Measurements from ENCODE around the gene DCBLD1. TPM values are rescaled to one million over a fixed set of nuclear protein-coding genes. Genes with fewer than 3 reads are reported as not detected.

DCBLD1 gene
- total and polyA plus RNA-seq, 2 donors (not counting 3 experiments of a cell fraction or from before 2014, with no cell fraction given) = 30.2 to 44.3 TPM

- H4K20me1 ChIP-seq (replicated peaks; ENCODE audit: control insufficient read depth, extremely low read depth, insufficient read depth, low read length) = no peaks in the 10 kb centered on the region
- POLR2A ChIA-PET = no interaction called here
- no peak overlapping the region for H3K27ac ChIP-seq (ENCODE audit: insufficient read depth, low read depth, low read length)
- peaks cover 8% of the 10 kb centered on the region for H3K4me1 ChIP-seq (ENCODE audit: control insufficient read depth, extremely low read depth, insufficient read depth, low read length)
- CTCF ChIA-PET = interaction anchor here (1.1 to 14.9 kb wide), 4 partner anchors 10 to 109 kb away, joined by 3 to 333 read pairs (median 10); no protein-coding TSS in a partner anchor
- H3K79me2 ChIP-seq (ENCODE audit: control insufficient read depth, insufficient read depth, low read length) = no peaks in the 10 kb centered on the region
- H3K9me1 ChIP-seq (replicated peaks; ENCODE audit: control insufficient read depth, extremely low read depth, insufficient read depth, low read length) = no peaks in the 10 kb centered on the region
- no peak overlapping the region for H3K9ac ChIP-seq (replicated peaks; ENCODE audit: extremely low read depth, insufficient read depth, low read length)
- dilution Hi-C loops (cut with MboI; ENCODE audit: extremely low pct_ligation_motif_present, low sequenced_read_pairs) = no loop called here
- H2AFZ ChIP-seq (ENCODE audit: low read depth, low read length) = no peak overlapping the region
- H3K4me2 ChIP-seq (ENCODE audit: insufficient read depth, low read length) = no peak overlapping the region
- H3K36me3 ChIP-seq (ENCODE audit: control insufficient read depth in 2 of 2, extremely low read depth in 1 of 2, insufficient read depth in 2 of 2, low read length in 2 of 2) = peaks cover 0 to 6% of the 10 kb centered on the region in 2 experiments
- FAIRE-seq = no peak
- no TSS peak for BruUV-seq (replicated peaks)
- TF ChIP-seq JUN (IDR thresholded peaks at IDR 0.05; ENCODE audit: borderline replicate concordance, insufficient read depth, insufficient read length, low read depth) (no peak), MYC (IDR thresholded peaks at IDR 0.05; ENCODE audit: low read depth, low read length) (no peak), POLR2A (IDR thresholded peaks at IDR 0.05; ENCODE audit: low read depth, low read length) (no peak), FOS (IDR thresholded peaks at IDR 0.05; ENCODE audit: borderline replicate concordance, insufficient read depth, low read length) (no peak), POLR2AphosphoS5 (IDR thresholded peaks at IDR 0.05; ENCODE audit: insufficient read depth, low read depth, low read length) (no peak), EZH2 (IDR thresholded peaks at IDR 0.05; ENCODE audit: borderline replicate concordance, low read depth, low read length, severe bottlenecking) (no peak), CTCF (IDR thresholded peaks at IDR 0.05; ENCODE audit: extremely low read depth in 1 of 2, insufficient read depth in 1 of 2, low read depth in 1 of 2, low read length in 2 of 2) (no peak), GATA2 (IDR thresholded peaks at IDR 0.05; ENCODE audit: insufficient read depth, insufficient read length, low read depth, low read length) (no peak), MAX (IDR thresholded peaks at IDR 0.05; ENCODE audit: insufficient read depth, insufficient read length) (no peak)
- intact Hi-C loops (cut with micrococcal nuclease) = no loop called here
- DNase-seq (ENCODE audit: low read depth, low spot score) = no peak
- H3K4me3 ChIP-seq (replicated peaks in 1 of 3; ENCODE audit: insufficient read depth in 1 of 3, low read depth in 1 of 3, low read length in 3 of 3) = no peak overlapping the region
- no peaks in the 10 kb centered on the region for H3K9me3 ChIP-seq (replicated peaks; ENCODE audit: control insufficient read depth, insufficient read depth, low read length)
- H3K27me3 ChIP-seq (ENCODE audit: control insufficient read depth in 2 of 2, insufficient read depth in 2 of 2, low read length in 2 of 2) = no peaks in the 10 kb centered on the region
These were observed 76.8 kb downstream of the DCBLD1 start for GRCh38 chr6:117559299-117559698.

All from endothelial cell of umbilical vein (primary cell).